ENCODE data around the gene PKD1.
"Not testable (repeated sequence)": the region's sequence is repeated elsewhere in the genome, so short reads cannot be mapped to it uniquely, and the experiment has no call there.

The PKD1 gene

GRCh38 chr16:2108446-2109270 is 27.0 kb downstream of the PKD1 start:
- H3K36me3 ChIP-seq (ENCODE audit: insufficient read depth, low read length), result peaks cover 37% of the 10 kb centered on the region
- H3K4me1 ChIP-seq (ENCODE audit: insufficient read depth, low read length); H3K27me3 ChIP-seq (ENCODE audit: insufficient read depth, low read length); H3K9me3 ChIP-seq (ENCODE audit: low read length); H3K4me3 ChIP-seq (ENCODE audit: low read length); H2AFZ ChIP-seq (ENCODE audit: low read depth, low read length): not testable (repeated sequence)

DNA sequence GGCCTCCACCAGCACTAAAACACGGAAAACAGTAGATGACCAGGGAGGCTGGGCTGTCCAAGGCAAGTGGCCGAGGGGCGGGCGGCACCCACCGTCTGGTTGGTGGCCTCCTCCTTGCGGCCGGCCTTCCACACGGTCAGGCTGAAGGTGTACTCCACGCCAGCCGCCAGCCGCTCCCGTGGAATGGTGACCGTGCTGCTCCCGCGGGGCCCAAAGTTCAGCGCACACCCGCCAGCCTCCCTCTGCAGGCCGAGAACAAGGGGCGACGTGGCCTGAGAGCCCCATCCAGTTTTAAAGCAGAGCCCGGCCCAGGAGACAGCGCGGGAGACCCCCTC is 27.9 kb downstream of the PKD1 start:
- not testable (repeated sequence) for H3K27me3 ChIP-seq (ENCODE audit: insufficient read depth, low read length); H3K9me3 ChIP-seq (ENCODE audit: low read length); H2AFZ ChIP-seq (ENCODE audit: low read depth, low read length); H3K4me3 ChIP-seq (ENCODE audit: low read length); H3K4me1 ChIP-seq (ENCODE audit: insufficient read depth, low read length)
- H3K36me3 ChIP-seq (ENCODE audit: insufficient read depth, low read length), result peaks cover 38% of the 10 kb centered on the region

- not testable (repeated sequence) for H2AFZ ChIP-seq (ENCODE audit: low read depth, low read length); H3K9me3 ChIP-seq (ENCODE audit: low read length); H3K27me3 ChIP-seq (ENCODE audit: insufficient read depth, low read length); H3K4me1 ChIP-seq (ENCODE audit: insufficient read depth, low read length); H3K4me3 ChIP-seq (ENCODE audit: low read length)
- H3K36me3 ChIP-seq (ENCODE audit: insufficient read depth, low read length), result peaks cover 38% of the 10 kb centered on the region
Measured at GRCh38 chr16:2107121-2107790, 28.4 kb downstream of the PKD1 start.

- H3K4me1 ChIP-seq (ENCODE audit: insufficient read depth, low read length); H3K27me3 ChIP-seq (ENCODE audit: insufficient read depth, low read length); H2AFZ ChIP-seq (ENCODE audit: low read depth, low read length); H3K4me3 ChIP-seq (ENCODE audit: low read length); H3K9me3 ChIP-seq (ENCODE audit: low read length): not testable (repeated sequence)
- H3K36me3 ChIP-seq (ENCODE audit: insufficient read depth, low read length), result peaks cover 35% of the 10 kb centered on the region
Measured at GRCh38 chr16:2106211-2106610, 29.5 kb downstream of the PKD1 start.

DNA sequence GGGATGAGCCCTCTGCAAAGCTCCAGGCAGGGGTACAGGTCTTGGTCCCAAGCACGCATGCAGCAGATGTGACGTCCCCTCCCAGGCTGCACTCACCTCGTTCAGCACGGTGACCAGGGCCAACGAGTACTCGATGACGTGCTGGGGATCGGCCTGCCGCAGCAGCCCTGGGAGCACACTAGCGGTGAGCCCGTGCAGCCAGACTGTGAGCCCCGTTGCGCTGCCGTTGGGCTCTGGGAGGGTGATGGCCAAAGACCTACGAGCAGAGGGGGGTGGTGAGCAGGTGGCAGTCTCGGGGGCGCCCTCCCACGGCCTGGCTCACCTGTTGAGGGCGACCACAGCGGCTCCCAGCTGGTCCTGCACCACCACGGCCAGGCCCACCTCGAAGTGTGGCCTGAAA is 29.9 kb downstream of the PKD1 start:
- H2AFZ ChIP-seq (ENCODE audit: low read depth, low read length); H3K4me1 ChIP-seq (ENCODE audit: insufficient read depth, low read length); H3K4me3 ChIP-seq (ENCODE audit: low read length); H3K27me3 ChIP-seq (ENCODE audit: insufficient read depth, low read length); H3K9me3 ChIP-seq (ENCODE audit: low read length): not testable (repeated sequence)
- H3K36me3 ChIP-seq (ENCODE audit: insufficient read depth, low read length), result peaks cover 31% of the 10 kb centered on the region

- not testable (repeated sequence) for H3K9me3 ChIP-seq (ENCODE audit: low read length); H2AFZ ChIP-seq (ENCODE audit: low read depth, low read length); H3K4me3 ChIP-seq (ENCODE audit: low read length); H3K27me3 ChIP-seq (ENCODE audit: insufficient read depth, low read length); H3K4me1 ChIP-seq (ENCODE audit: insufficient read depth, low read length)
- H3K36me3 ChIP-seq (ENCODE audit: insufficient read depth, low read length), result peaks cover 34% of the 10 kb centered on the region
Measured at GRCh38 chr16:2105291-2105690, 30.4 kb downstream of the PKD1 start.

DNA sequence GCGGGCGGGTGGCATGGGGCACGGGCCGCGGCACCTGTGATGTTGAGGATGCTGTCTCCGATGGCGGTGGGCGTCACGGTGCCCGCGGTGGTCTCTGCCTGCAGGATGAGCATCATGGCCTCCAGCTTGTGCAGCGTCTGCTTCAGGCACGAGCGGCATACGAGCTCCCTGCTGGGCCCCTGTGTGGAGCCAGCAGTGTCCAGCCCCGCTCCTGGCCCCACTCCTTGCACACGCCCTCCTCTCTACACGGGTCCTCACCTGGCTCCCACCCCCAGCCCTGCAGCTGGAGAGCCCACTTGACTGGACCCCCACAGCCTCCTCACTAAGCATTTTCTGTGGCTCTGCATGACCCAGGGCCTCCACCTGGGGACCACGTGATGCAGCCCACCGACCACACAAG is 31.2 kb downstream of the PKD1 start:
- peaks cover 37% of the 10 kb centered on the region for H3K36me3 ChIP-seq (ENCODE audit: insufficient read depth, low read length)
- H3K27me3 ChIP-seq (ENCODE audit: insufficient read depth, low read length); H3K4me1 ChIP-seq (ENCODE audit: insufficient read depth, low read length); H3K4me3 ChIP-seq (ENCODE audit: low read length); H2AFZ ChIP-seq (ENCODE audit: low read depth, low read length); H3K9me3 ChIP-seq (ENCODE audit: low read length): not testable (repeated sequence)

DNA sequence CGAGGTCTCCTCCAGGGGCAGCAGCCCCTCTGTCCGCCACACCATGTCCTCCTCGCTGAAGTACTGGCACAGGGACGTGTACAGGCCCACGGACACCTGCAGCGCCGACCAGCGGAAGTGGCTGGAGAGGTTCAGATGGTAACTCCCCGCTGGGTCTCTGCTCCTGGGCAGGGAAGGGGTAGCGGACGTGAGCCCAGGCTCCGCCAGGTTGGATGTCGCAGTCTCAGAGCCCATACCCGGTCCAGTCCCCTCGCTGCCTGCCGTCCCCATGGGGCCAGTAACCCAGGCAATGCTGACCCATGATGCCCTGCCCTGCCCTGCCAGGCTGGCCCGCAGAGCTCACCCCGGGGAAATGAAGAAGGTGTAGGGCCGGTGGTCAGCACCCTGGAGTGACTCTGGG is 33.2 kb downstream of the PKD1 start:
- Histone ChIP-seq H3K4me3 (ENCODE audit: low read length) (no peak overlapping the region), H3K4me1 (ENCODE audit: insufficient read depth, low read length) (no peaks in the 10 kb centered on the region), H3K36me3 (ENCODE audit: insufficient read depth, low read length) (peaks cover 31% of the 10 kb centered on the region), H3K27me3 (ENCODE audit: insufficient read depth, low read length) (no peaks in the 10 kb centered on the region), H3K9me3 (ENCODE audit: low read length) (no peaks in the 10 kb centered on the region), H2AFZ (ENCODE audit: low read depth, low read length) (no peak overlapping the region)

- H3K4me1 ChIP-seq (ENCODE audit: insufficient read depth, low read length); H2AFZ ChIP-seq (ENCODE audit: low read depth, low read length); H3K27me3 ChIP-seq (ENCODE audit: insufficient read depth, low read length); H3K4me3 ChIP-seq (ENCODE audit: low read length); H3K9me3 ChIP-seq (ENCODE audit: low read length): not testable (repeated sequence)
- H3K36me3 ChIP-seq (ENCODE audit: insufficient read depth, low read length), result peaks cover 31% of the 10 kb centered on the region
Measured at GRCh38 chr16:2101581-2101980, 34.1 kb downstream of the PKD1 start.

GRCh38 chr16:2097689-2098088 is 38.0 kb downstream of the PKD1 start:
- H3K27me3 ChIP-seq (ENCODE audit: insufficient read depth, low read length); H3K4me1 ChIP-seq (ENCODE audit: insufficient read depth, low read length); H3K9me3 ChIP-seq (ENCODE audit: low read length); H3K4me3 ChIP-seq (ENCODE audit: low read length); H2AFZ ChIP-seq (ENCODE audit: low read depth, low read length): not testable (repeated sequence)
- peaks cover 54% of the 10 kb centered on the region for H3K36me3 ChIP-seq (ENCODE audit: insufficient read depth, low read length)

DNA sequence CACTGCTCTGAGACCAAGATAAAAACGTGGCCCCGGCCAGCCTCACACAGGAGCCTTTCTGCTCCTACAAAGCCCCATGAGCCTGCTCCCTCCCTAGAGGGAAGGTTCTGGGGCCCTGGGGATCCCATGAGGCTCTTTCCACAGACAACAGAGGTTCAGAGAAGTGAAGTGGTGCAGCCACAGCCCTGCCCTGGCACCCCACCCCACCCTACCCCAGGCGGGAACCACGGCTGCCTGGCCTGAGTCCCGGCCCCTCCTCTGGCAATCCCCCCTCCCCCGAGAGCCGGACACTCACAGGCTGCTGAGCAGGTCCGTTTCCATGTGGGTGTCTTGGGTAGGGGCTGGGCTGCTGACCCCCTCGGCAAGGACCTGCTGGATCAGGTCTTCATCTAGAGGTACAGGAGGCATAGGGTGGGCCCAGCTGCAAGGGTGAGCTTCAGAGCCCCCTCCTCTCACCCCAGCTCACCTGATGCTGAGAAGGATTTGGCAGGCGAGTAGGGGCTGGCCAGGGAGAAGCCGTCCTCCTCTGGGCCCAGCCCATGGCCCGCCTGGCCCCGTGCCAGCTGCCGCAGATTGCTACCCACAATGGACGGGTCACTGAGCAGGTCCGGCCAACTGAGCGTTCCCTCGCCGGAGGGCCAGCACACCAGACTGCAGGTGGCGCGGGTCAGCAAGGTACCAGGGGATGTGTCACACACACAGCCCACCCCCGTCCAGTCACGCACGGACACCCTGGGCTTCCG is 38.7 kb downstream of the PKD1 start:
- H3K36me3 ChIP-seq (ENCODE audit: insufficient read depth, low read length), result peaks cover 57% of the 10 kb centered on the region
- no peaks in the 10 kb centered on the region for H3K27me3 ChIP-seq (ENCODE audit: insufficient read depth, low read length)
- no peaks in the 10 kb centered on the region for H3K9me3 ChIP-seq (ENCODE audit: low read length)
- H3K4me1 ChIP-seq (ENCODE audit: insufficient read depth, low read length), result no peaks in the 10 kb centered on the region
- no peak overlapping the region for H2AFZ ChIP-seq (ENCODE audit: low read depth, low read length)
- H3K4me3 ChIP-seq (ENCODE audit: low read length), result no peak overlapping the region

DNA sequence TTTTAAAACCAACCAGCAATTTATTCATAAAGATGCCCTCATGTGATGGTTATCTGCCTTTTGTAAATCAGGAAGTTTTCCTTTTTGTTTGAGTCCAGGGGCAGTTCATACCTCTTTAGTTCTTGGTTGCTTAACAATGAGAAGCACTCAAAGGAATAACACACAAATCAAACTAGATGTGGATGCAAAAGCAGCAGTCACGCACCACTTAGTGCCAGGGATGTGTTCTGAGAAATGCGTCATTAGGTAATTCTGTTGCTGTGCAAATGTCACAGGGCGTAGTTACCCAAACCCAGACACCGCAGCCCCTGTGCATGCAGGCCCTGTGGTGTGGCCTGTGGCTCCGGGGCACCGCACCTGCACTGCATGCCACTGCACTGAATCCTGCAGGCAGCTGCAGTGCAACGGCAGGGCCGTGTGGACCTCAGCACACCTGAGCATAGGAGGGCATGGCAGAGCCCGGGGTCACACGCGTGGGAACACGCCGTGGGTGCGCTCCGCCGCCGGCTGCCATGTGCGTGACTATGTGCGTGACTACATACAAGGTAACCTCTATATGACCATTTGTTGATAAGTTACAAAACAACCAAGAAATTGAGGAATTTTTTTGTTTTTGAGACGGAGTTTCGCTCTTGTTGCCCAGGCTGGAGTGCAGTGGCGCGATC is 39.6 kb downstream of the PKD1 start:
- H3K36me3 ChIP-seq (ENCODE audit: insufficient read depth, low read length), result peaks cover 61% of the 10 kb centered on the region
- no peaks in the 10 kb centered on the region for H3K9me3 ChIP-seq (ENCODE audit: low read length)
- H3K4me1 ChIP-seq (ENCODE audit: insufficient read depth, low read length), result no peaks in the 10 kb centered on the region
- H3K4me3 ChIP-seq (ENCODE audit: low read length), result no peak overlapping the region
- no peaks in the 10 kb centered on the region for H3K27me3 ChIP-seq (ENCODE audit: insufficient read depth, low read length)
- no peak overlapping the region for H2AFZ ChIP-seq (ENCODE audit: low read depth, low read length)

DNA sequence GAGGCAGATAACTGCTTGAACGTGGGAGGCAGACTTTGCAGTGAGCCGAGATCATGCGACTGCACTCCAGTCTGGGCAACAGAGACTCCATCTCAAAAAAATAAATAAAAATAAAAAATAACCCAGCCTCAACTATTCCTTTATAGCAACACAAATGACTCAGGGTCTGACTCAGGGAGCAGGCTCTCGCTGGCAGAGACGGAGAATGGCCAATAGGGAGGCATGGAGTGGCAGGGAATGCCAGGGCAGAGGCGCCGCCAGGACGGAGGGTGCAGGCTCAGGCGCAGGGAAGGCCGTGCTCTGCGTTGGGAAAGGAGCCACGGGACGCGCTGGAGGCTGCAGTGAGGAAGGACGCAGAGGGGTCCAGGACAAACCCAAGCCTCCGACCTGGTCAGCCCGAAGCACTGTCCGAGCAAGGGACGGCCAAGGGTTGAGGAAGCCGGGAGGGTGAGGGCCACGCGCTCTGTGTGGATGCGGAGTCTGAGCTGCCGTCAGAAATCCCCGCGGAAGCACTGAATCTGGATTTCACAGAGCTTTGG is 40.3 kb downstream of the PKD1 start:
- Histone ChIP-seq H3K4me1 (ENCODE audit: insufficient read depth, low read length) (no peaks in the 10 kb centered on the region), H2AFZ (ENCODE audit: low read depth, low read length) (no peak overlapping the region), H3K27me3 (ENCODE audit: insufficient read depth, low read length) (no peaks in the 10 kb centered on the region), H3K4me3 (ENCODE audit: low read length) (no peak overlapping the region), H3K36me3 (ENCODE audit: insufficient read depth, low read length) (peaks cover 62% of the 10 kb centered on the region), H3K9me3 (ENCODE audit: low read length) (no peaks in the 10 kb centered on the region)

All from neuron (in vitro differentiated cells).